ENCODE measurements around the gene OLFML2A.
A peak's percentile ranks its signal among the peaks of the same experiment; 100 is the strongest.

OLFML2A gene

DNA sequence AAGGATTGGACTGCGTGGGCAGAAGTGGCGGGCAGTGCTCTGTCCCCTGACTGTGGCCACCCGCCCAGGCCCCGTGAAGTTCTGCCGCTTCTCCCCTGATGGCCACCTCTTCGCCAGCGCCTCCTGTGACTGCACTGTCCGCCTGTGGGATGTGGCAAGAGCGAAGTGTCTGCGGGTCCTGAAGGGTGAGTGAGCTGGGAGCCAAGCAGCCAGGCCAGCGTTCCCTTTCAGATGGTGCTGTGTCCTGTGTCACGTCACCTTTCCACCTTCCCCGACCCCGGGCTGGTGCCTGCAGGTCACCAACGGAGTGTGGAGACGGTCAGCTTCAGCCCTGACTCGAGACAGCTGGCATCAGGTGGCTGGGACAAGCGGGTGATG, 78.6 kb downstream of the OLFML2A start:
- Histone ChIP-seq H3K36me3 (ENCODE audit: control insufficient read depth in 2 of 2, insufficient read depth in 1 of 2, low read length in 2 of 2) (peaks cover under 1 to 42% of the 10 kb centered on the region in 2 experiments; a peak in 2 of 3 replicates), H3K9me3 (ENCODE audit: control insufficient read depth, insufficient read depth, low read depth, low read length) (no peaks in the 10 kb centered on the region), H3K27ac (ENCODE audit: extremely low read depth, low read depth, low read length) (no peak overlapping the region), H3K4me1 (ENCODE audit: control insufficient read depth, insufficient read depth, low read length) (no peaks in the 10 kb centered on the region), H3K4me3 (ENCODE audit: low read depth, low read length) (no peak overlapping the region)
- ChIA-PET CTCF (interaction anchor here (0.7 to 31.1 kb wide), 13 partner anchors 13 to 388 kb away, joined by 3 to 1257 read pairs (median 5); partner anchors contain the start of genes NR6A1 and OLFML2A), POLR2A (interaction anchor here (0.6 to 10.0 kb wide), 12 partner anchors 13 to 386 kb away, joined by 3 to 201 read pairs (median 6); partner anchors contain the start of genes HSPA5, NR6A1 and OLFML2A)
- no peak for TF ChIP-seq ZNF341 (tag by site-specific recombination; IDR thresholded peaks at IDR 0.05; ENCODE audit: low read depth)
- TF ChIP-seq ZNF626 (tag by site-specific recombination; IDR thresholded peaks at IDR 0.05) = no peak
- 0 out of 2 replicates have a peak, but pooled peaks have one; percentile 18 for TF ChIP-seq SCRT2 (tag by site-specific recombination; IDR thresholded peaks at IDR 0.05)
- TF ChIP-seq, protein P1, sequence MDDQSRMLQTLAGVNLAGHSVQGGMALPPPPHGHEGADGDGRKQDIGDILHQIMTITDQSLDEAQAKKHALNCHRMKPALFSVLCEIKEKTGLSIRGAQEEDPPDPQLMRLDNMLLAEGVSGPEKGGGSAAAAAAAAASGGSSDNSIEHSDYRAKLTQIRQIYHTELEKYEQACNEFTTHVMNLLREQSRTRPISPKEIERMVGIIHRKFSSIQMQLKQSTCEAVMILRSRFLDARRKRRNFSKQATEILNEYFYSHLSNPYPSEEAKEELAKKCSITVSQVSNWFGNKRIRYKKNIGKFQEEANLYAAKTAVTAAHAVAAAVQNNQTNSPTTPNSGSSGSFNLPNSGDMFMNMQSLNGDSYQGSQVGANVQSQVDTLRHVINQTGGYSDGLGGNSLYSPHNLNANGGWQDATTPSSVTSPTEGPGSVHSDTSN (CRISPR knock-in tag; IDR thresholded peaks at IDR 0.05) = 0 out of 2 replicates have a peak, but pooled peaks have one; percentile 11
- TF ChIP-seq ZNF629 (tag by site-specific recombination; IDR thresholded peaks at IDR 0.05) = no peak

DNA sequence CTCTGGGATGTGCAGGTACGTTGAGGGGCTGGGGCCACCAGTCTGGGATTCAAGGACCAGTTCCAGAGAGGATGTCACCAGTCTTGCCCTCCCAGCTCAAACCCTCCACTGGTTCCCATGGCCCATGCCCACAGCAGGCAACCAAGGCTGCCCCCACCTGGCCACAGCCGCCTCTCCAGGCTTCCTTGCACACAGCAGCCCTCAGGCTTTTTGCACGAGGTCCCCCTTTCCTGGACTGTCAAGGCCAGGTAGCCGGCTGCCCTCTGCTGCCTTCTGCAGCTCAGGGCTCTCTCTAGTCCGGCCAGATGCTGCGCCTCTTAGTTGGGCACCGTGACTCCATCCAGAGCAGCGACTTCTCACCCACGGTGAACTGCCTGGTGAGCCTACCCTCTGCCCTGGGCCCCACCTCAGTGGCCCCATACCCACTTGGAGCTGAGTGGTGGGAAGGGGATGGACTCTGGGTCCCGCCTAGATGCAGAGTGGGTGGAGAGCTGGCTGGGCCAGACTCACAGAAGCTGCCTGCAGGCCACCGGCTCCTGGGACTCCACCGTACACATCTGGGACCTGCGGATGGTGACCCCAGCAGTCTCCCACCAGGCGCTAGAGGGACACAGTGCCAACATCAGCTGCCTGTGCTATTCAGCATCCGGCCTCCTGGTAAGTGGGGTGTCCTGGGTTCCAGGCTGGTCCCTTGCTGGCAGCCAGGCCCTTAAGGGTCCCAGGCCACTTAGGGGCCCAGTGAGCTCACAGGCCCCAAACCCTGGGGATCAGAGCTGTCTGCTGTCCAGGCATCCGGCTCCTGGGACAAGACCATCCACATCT, 79.2 kb downstream of the OLFML2A start:
- H3K4me3 ChIP-seq (ENCODE audit: low read depth, low read length) = no peak overlapping the region
- ChIA-PET CTCF (interaction anchor here (0.6 to 31.1 kb wide), 21 partner anchors 8 to 518 kb away, joined by 3 to 1257 read pairs (median 5); partner anchors contain the start of genes NR6A1 and OLFML2A), POLR2A (interaction anchor here (0.6 to 10.0 kb wide), 21 partner anchors 12 to 385 kb away, joined by 3 to 201 read pairs (median 5); partner anchors contain the start of genes HSPA5, NR6A1 and OLFML2A)
- no peaks in the 10 kb centered on the region for H3K9me3 ChIP-seq (ENCODE audit: control insufficient read depth, insufficient read depth, low read depth, low read length)
- peaks cover 4 to 48% of the 10 kb centered on the region in 2 experiments; a peak in 2 of 3 replicates for H3K36me3 ChIP-seq (ENCODE audit: control insufficient read depth in 2 of 2, insufficient read depth in 1 of 2, low read length in 2 of 2)
- H3K4me1 ChIP-seq (ENCODE audit: control insufficient read depth, insufficient read depth, low read length) = no peaks in the 10 kb centered on the region
- H3K27ac ChIP-seq (ENCODE audit: extremely low read depth, low read depth, low read length) = no peak overlapping the region
- TF ChIP-seq ZNF133 (tag by site-specific recombination; IDR thresholded peaks at IDR 0.05) = no peak
- TF ChIP-seq, protein P2, sequence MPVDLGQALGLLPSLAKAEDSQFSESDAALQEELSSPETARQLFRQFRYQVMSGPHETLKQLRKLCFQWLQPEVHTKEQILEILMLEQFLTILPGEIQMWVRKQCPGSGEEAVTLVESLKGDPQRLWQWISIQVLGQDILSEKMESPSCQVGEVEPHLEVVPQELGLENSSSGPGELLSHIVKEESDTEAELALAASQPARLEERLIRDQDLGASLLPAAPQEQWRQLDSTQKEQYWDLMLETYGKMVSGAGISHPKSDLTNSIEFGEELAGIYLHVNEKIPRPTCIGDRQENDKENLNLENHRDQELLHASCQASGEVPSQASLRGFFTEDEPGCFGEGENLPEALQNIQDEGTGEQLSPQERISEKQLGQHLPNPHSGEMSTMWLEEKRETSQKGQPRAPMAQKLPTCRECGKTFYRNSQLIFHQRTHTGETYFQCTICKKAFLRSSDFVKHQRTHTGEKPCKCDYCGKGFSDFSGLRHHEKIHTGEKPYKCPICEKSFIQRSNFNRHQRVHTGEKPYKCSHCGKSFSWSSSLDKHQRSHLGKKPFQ (tag by site-specific recombination; IDR thresholded peaks at IDR 0.05) = no peak
- no peak for TF ChIP-seq ZNF311 (tag by site-specific recombination; IDR thresholded peaks at IDR 0.05; ENCODE audit: borderline replicate concordance)
- TF ChIP-seq ZBTB48 (tag by site-specific recombination; IDR thresholded peaks at IDR 0.05) = 0 out of 2 replicates have a peak, but pooled peaks have one; percentile 36
- TF ChIP-seq SP2 (tag by site-specific recombination; IDR thresholded peaks at IDR 0.05) = peak; percentile 8; the same call in 1 of the 2 replicates
- TF ChIP-seq ZNF473 (tag by site-specific recombination; IDR thresholded peaks at IDR 0.05) = no peak
- TF ChIP-seq ZNF785 (tag by site-specific recombination; IDR thresholded peaks at IDR 0.05) = peak; percentile 82; the same call in 1 of the 2 replicates
- no peak for TF ChIP-seq ZNF555 (tag by site-specific recombination; conservative IDR thresholded peaks at IDR 0.05)
- no peak for TF ChIP-seq ZNF114 (tag by site-specific recombination; IDR thresholded peaks at IDR 0.05)
- TF ChIP-seq KLF1 (tag by site-specific recombination; IDR thresholded peaks at IDR 0.05) = no peak
- TF ChIP-seq, protein P3, sequence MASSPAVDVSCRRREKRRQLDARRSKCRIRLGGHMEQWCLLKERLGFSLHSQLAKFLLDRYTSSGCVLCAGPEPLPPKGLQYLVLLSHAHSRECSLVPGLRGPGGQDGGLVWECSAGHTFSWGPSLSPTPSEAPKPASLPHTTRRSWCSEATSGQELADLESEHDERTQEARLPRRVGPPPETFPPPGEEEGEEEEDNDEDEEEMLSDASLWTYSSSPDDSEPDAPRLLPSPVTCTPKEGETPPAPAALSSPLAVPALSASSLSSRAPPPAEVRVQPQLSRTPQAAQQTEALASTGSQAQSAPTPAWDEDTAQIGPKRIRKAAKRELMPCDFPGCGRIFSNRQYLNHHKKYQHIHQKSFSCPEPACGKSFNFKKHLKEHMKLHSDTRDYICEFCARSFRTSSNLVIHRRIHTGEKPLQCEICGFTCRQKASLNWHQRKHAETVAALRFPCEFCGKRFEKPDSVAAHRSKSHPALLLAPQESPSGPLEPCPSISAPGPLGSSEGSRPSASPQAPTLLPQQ (tag by site-specific recombination; IDR thresholded peaks at IDR 0.05) = peak; percentile 91
- peak; percentile 68; the same call in 1 of the 2 replicates for TF ChIP-seq ZNF23 (tag by site-specific recombination; IDR thresholded peaks at IDR 0.05; ENCODE audit: borderline replicate concordance)
- TF ChIP-seq, protein P4, sequence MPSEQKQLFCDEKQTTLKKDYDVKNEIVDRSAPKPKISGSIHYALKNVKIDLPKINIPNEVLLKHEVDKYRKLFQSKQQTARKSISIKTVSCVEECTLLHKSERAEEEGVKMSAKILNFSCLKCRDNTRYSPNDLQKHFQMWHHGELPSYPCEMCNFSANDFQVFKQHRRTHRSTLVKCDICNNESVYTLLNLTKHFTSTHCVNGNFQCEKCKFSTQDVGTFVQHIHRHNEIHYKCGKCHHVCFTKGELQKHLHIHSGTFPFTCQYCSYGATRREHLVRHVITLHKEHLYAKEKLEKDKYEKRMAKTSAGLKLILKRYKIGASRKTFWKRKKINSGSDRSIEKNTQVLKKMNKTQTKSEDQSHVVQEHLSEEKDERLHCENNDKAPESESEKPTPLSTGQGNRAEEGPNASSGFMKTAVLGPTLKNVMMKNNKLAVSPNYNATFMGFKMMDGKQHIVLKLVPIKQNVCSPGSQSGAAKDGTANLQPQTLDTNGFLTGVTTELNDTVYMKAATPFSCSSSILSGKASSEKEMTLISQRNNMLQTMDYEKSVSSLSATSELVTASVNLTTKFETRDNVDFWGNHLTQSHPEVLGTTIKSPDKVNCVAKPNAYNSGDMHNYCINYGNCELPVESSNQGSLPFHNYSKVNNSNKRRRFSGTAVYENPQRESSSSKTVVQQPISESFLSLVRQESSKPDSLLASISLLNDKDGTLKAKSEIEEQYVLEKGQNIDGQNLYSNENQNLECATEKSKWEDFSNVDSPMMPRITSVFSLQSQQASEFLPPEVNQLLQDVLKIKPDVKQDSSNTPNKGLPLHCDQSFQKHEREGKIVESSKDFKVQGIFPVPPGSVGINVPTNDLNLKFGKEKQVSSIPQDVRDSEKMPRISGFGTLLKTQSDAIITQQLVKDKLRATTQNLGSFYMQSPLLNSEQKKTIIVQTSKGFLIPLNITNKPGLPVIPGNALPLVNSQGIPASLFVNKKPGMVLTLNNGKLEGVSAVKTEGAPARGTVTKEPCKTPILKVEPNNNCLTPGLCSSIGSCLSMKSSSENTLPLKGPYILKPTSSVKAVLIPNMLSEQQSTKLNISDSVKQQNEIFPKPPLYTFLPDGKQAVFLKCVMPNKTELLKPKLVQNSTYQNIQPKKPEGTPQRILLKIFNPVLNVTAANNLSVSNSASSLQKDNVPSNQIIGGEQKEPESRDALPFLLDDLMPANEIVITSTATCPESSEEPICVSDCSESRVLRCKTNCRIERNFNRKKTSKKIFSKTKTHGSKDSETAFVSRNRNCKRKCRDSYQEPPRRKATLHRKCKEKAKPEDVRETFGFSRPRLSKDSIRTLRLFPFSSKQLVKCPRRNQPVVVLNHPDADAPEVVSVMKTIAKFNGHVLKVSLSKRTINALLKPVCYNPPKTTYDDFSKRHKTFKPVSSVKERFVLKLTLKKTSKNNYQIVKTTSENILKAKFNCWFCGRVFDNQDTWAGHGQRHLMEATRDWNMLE (tag by site-specific recombination; conservative IDR thresholded peaks at IDR 0.05; ENCODE audit: low read depth) = no peak
- no peak for TF ChIP-seq ZNF350 (tag by site-specific recombination; IDR thresholded peaks at IDR 0.05)
- TF ChIP-seq ZFHX2 (tag by site-specific recombination; conservative IDR thresholded peaks at IDR 0.05) = peak; percentile 46
- TF ChIP-seq ZBTB20 (tag by site-specific recombination; IDR thresholded peaks at IDR 0.05) = peak; percentile 28
- TF ChIP-seq, protein P5, sequence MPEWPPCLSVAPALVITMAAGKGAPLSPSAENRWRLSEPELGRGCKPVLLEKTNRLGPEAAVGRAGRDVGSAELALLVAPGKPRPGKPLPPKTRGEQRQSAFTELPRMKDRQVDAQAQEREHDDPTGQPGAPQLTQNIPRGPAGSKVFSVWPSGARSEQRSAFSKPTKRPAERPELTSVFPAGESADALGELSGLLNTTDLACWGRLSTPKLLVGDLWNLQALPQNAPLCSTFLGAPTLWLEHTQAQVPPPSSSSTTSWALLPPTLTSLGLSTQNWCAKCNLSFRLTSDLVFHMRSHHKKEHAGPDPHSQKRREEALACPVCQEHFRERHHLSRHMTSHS (tag by site-specific recombination; IDR thresholded peaks at IDR 0.05) = no peak

Measured in HEK293 (cell line).